Activated T-cell treated with anti-CD3 and anti-CD28 coated beads, Interleukin-2, amount 50 U/mL, for 24 hours (primary cell): ENCODE measurements around the gene LCORL.

Experiments used
- DNase-seq: peaks from one replicate; pipeline ENCODE4 v3.0.0-alpha.2; 2020
- H3K27ac Mint-ChIP-seq: 2 replicates; pipeline ENCODE4 v1.8.0; 2020; ENCODE audit warnings: mild to moderate bottlenecking, mixed read lengths
- H3K27me3 Mint-ChIP-seq: 2 replicates; pipeline ENCODE4 v1.8.0; 2020; ENCODE audit warnings: mixed read lengths
- H3K36me3 Mint-ChIP-seq: 2 replicates; pipeline ENCODE4 v1.8.0; 2020; ENCODE audit warnings: low read depth, mixed read lengths
- H3K4me1 Mint-ChIP-seq: 2 replicates; pipeline ENCODE4 v1.8.0; 2020; ENCODE audit warnings: low read depth, mixed read lengths
- H3K4me3 Mint-ChIP-seq: 2 replicates; pipeline ENCODE4 v1.8.0; 2020; ENCODE audit warnings: mild to moderate bottlenecking, moderate library complexity, mixed read lengths
- H3K9me3 Mint-ChIP-seq: 2 replicates; pipeline ENCODE4 v1.8.0; 2020; ENCODE audit warnings: mixed read lengths

LCORL gene

GRCh38 chr4:17932041-17932440 is 89.5 kb downstream of the LCORL start:
- DNase-seq, result no peak
- no peaks in the 10 kb centered on the region for H3K4me1 Mint-ChIP-seq
- H3K36me3 Mint-ChIP-seq, result peaks cover 40% of the 10 kb centered on the region
- H3K27ac Mint-ChIP-seq, result no peak overlapping the region
- no peaks in the 10 kb centered on the region for H3K27me3 Mint-ChIP-seq
- peaks cover 23% of the 10 kb centered on the region for H3K9me3 Mint-ChIP-seq
- no peak overlapping the region for H3K4me3 Mint-ChIP-seq

- peaks cover 33% of the 10 kb centered on the region for H3K36me3 Mint-ChIP-seq
- peaks cover 15% of the 10 kb centered on the region for H3K9me3 Mint-ChIP-seq
- H3K4me3 Mint-ChIP-seq, result no peak overlapping the region
Measured at GRCh38 chr4:17930256-17930655, 91.3 kb downstream of the LCORL start.

GRCh38 chr4:17924189-17924588 is 97.4 kb downstream of the LCORL start:
- peaks cover 6% of the 10 kb centered on the region for H3K9me3 Mint-ChIP-seq
- no peak for DNase-seq
- H3K27me3 Mint-ChIP-seq, result no peaks in the 10 kb centered on the region
- H3K27ac Mint-ChIP-seq, result no peak overlapping the region
- H3K4me1 Mint-ChIP-seq, result no peaks in the 10 kb centered on the region
- no peak overlapping the region for H3K4me3 Mint-ChIP-seq
- H3K36me3 Mint-ChIP-seq, result peaks cover 33% of the 10 kb centered on the region

More at GRCh38 chr4:17930256-17930655, 91.3 kb downstream of the LCORL start:
- H3K4me1 Mint-ChIP-seq, result no peaks in the 10 kb centered on the region
- H3K27me3 Mint-ChIP-seq, result no peaks in the 10 kb centered on the region
- DNase-seq, result no peak
- H3K27ac Mint-ChIP-seq, result no peak overlapping the region

- H3K4me1 Mint-ChIP-seq, result no peaks in the 10 kb centered on the region
- H3K27me3 Mint-ChIP-seq, result no peaks in the 10 kb centered on the region
- peaks cover 33% of the 10 kb centered on the region for H3K36me3 Mint-ChIP-seq
- no peak for DNase-seq
- no peak overlapping the region for H3K27ac Mint-ChIP-seq
- H3K4me3 Mint-ChIP-seq, result no peak overlapping the region
- H3K9me3 Mint-ChIP-seq, result peaks cover 6% of the 10 kb centered on the region
Measured at GRCh38 chr4:17921451-17921850, 100.1 kb downstream of the LCORL start.

- Mint-ChIP-seq H3K27ac (no peak overlapping the region), H3K4me3 (no peak overlapping the region), H3K36me3 (peaks cover 32% of the 10 kb centered on the region), H3K4me1 (no peaks in the 10 kb centered on the region), H3K9me3 (peaks cover 6% of the 10 kb centered on the region), H3K27me3 (no peaks in the 10 kb centered on the region)
- DNase-seq, result no peak
Measured at GRCh38 chr4:17920681-17921080, 100.9 kb downstream of the LCORL start.

GRCh38 chr4:17915439-17915838 is 106.1 kb downstream of the LCORL start:
- H3K4me3 Mint-ChIP-seq, result no peak overlapping the region
- H3K9me3 Mint-ChIP-seq, result no peaks in the 10 kb centered on the region
- H3K4me1 Mint-ChIP-seq, result no peaks in the 10 kb centered on the region
- no peak for DNase-seq
- H3K36me3 Mint-ChIP-seq, result peaks cover 34% of the 10 kb centered on the region
- no peak overlapping the region for H3K27ac Mint-ChIP-seq
- no peaks in the 10 kb centered on the region for H3K27me3 Mint-ChIP-seq

- peaks cover 34% of the 10 kb centered on the region for H3K36me3 Mint-ChIP-seq
- no peaks in the 10 kb centered on the region for H3K4me1 Mint-ChIP-seq
- no peak for DNase-seq
- H3K4me3 Mint-ChIP-seq, result no peak overlapping the region
- no peaks in the 10 kb centered on the region for H3K27me3 Mint-ChIP-seq
- H3K27ac Mint-ChIP-seq, result no peak overlapping the region
- H3K9me3 Mint-ChIP-seq, result no peaks in the 10 kb centered on the region
Measured at GRCh38 chr4:17912011-17912410, 109.5 kb downstream of the LCORL start.

- no peak overlapping the region for H3K27ac Mint-ChIP-seq
- H3K4me3 Mint-ChIP-seq, result no peak overlapping the region
- no peaks in the 10 kb centered on the region for H3K4me1 Mint-ChIP-seq
- no peak for DNase-seq
- H3K27me3 Mint-ChIP-seq, result no peaks in the 10 kb centered on the region
- no peaks in the 10 kb centered on the region for H3K9me3 Mint-ChIP-seq
- H3K36me3 Mint-ChIP-seq, result peaks cover 34% of the 10 kb centered on the region
Measured at GRCh38 chr4:17911608-17912007, 109.9 kb downstream of the LCORL start.

GRCh38 chr4:17898553-17899055 is 123.0 kb downstream of the LCORL start:
- Mint-ChIP-seq H3K4me3 (no peak overlapping the region), H3K27me3 (no peaks in the 10 kb centered on the region), H3K9me3 (no peaks in the 10 kb centered on the region), H3K27ac (no peak overlapping the region), H3K36me3 (peaks cover 23% of the 10 kb centered on the region), H3K4me1 (no peaks in the 10 kb centered on the region)
- no peak for DNase-seq

- Mint-ChIP-seq H3K4me1 (no peaks in the 10 kb centered on the region), H3K36me3 (peaks cover 12% of the 10 kb centered on the region), H3K27ac (no peak overlapping the region), H3K4me3 (no peak overlapping the region), H3K27me3 (no peaks in the 10 kb centered on the region), H3K9me3 (no peaks in the 10 kb centered on the region)
- no peak for DNase-seq
Measured at GRCh38 chr4:17895481-17895880, 126.1 kb downstream of the LCORL start.

GRCh38 chr4:17894421-17894820 is 127.1 kb downstream of the LCORL start:
- H3K36me3 Mint-ChIP-seq, result peaks cover 8% of the 10 kb centered on the region

GRCh38 chr4:17889692-17890091 is 131.9 kb downstream of the LCORL start:
- Mint-ChIP-seq H3K9me3 (no peaks in the 10 kb centered on the region), H3K4me1 (no peaks in the 10 kb centered on the region), H3K36me3 (peaks cover 9% of the 10 kb centered on the region), H3K27me3 (no peaks in the 10 kb centered on the region), H3K4me3 (no peak overlapping the region), H3K27ac (no peak overlapping the region)
- no peak for DNase-seq

More at GRCh38 chr4:17894421-17894820, 127.1 kb downstream of the LCORL start:
- H3K4me3 Mint-ChIP-seq, result no peak overlapping the region
- DNase-seq, result no peak
- H3K27ac Mint-ChIP-seq, result no peak overlapping the region
- H3K9me3 Mint-ChIP-seq, result no peaks in the 10 kb centered on the region
- no peaks in the 10 kb centered on the region for H3K4me1 Mint-ChIP-seq
- H3K27me3 Mint-ChIP-seq, result no peaks in the 10 kb centered on the region

GRCh38 chr4:17884511-17884910 is 137.0 kb downstream of the LCORL start:
- no peak for DNase-seq
- H3K36me3 Mint-ChIP-seq, result peaks cover 23% of the 10 kb centered on the region
- H3K4me1 Mint-ChIP-seq, result no peaks in the 10 kb centered on the region
- H3K4me3 Mint-ChIP-seq, result no peak overlapping the region
- no peaks in the 10 kb centered on the region for H3K27me3 Mint-ChIP-seq
- no peak overlapping the region for H3K27ac Mint-ChIP-seq
- no peaks in the 10 kb centered on the region for H3K9me3 Mint-ChIP-seq

- no peaks in the 10 kb centered on the region for H3K4me1 Mint-ChIP-seq
- DNase-seq, result no peak
- H3K27ac Mint-ChIP-seq, result no peak overlapping the region
- no peaks in the 10 kb centered on the region for H3K9me3 Mint-ChIP-seq
- H3K27me3 Mint-ChIP-seq, result no peaks in the 10 kb centered on the region
- H3K36me3 Mint-ChIP-seq, result peaks cover 23% of the 10 kb centered on the region
- H3K4me3 Mint-ChIP-seq, result no peak overlapping the region
Measured at GRCh38 chr4:17884063-17884462, 137.5 kb downstream of the LCORL start.

GRCh38 chr4:17877661-17878060 is 143.9 kb downstream of the LCORL start:
- no peak for DNase-seq
- no peak overlapping the region for H3K4me3 Mint-ChIP-seq
- H3K36me3 Mint-ChIP-seq, result peaks cover 7% of the 10 kb centered on the region
- peaks cover 5% of the 10 kb centered on the region for H3K4me1 Mint-ChIP-seq
- H3K9me3 Mint-ChIP-seq, result peaks cover 9% of the 10 kb centered on the region
- no peaks in the 10 kb centered on the region for H3K27me3 Mint-ChIP-seq
- no peak overlapping the region for H3K27ac Mint-ChIP-seq

- peaks cover 9% of the 10 kb centered on the region for H3K9me3 Mint-ChIP-seq
- H3K27ac Mint-ChIP-seq, result no peak overlapping the region
- no peak overlapping the region for H3K4me3 Mint-ChIP-seq
- H3K36me3 Mint-ChIP-seq, result peaks cover 7% of the 10 kb centered on the region
- no peak for DNase-seq
- H3K4me1 Mint-ChIP-seq, result peaks cover 5% of the 10 kb centered on the region
- H3K27me3 Mint-ChIP-seq, result no peaks in the 10 kb centered on the region
Measured at GRCh38 chr4:17876943-17877342, 144.6 kb downstream of the LCORL start.
